HUES48 (cell line): Measurements from ENCODE around the gene WDFY4.

Experiments
- H3K27ac ChIP-seq: one replicate; pipeline ENCODE4 v1.7.0; 2013; ENCODE audit warnings: low read depth, low read length, inconsistent platforms
- H3K27me3 ChIP-seq: 2 replicates; pipeline ENCODE4 v1.6.1; 2013; ENCODE audit warnings: mild to moderate bottlenecking, low read length; ENCODE audit not compliant: control insufficient read depth, insufficient read depth
- H3K36me3 ChIP-seq: 2 replicates; pipeline ENCODE4 v1.6.1; 2013; ENCODE audit warnings: low read length; ENCODE audit not compliant: control insufficient read depth, insufficient read depth
- H3K4me1 ChIP-seq: 2 replicates; pipeline ENCODE4 v1.6.1; 2013; ENCODE audit warnings: mild to moderate bottlenecking, low read length; ENCODE audit not compliant: control insufficient read depth, insufficient read depth
- H3K4me3 ChIP-seq: 2 replicates; pipeline ENCODE4 v1.5.1; 2013; ENCODE audit warnings: mild to moderate bottlenecking, low read depth, low read length
- H3K9ac ChIP-seq: 2 replicates; pipeline ENCODE4 v1.6.1; 2013; ENCODE audit warnings: mild to moderate bottlenecking, low read depth, low read length, moderate library complexity
- H3K9me3 ChIP-seq: 2 replicates; pipeline ENCODE4 v1.6.1; 2013; ENCODE audit warnings: low read length; ENCODE audit not compliant: control insufficient read depth, insufficient read depth

Gene WDFY4

DNA sequence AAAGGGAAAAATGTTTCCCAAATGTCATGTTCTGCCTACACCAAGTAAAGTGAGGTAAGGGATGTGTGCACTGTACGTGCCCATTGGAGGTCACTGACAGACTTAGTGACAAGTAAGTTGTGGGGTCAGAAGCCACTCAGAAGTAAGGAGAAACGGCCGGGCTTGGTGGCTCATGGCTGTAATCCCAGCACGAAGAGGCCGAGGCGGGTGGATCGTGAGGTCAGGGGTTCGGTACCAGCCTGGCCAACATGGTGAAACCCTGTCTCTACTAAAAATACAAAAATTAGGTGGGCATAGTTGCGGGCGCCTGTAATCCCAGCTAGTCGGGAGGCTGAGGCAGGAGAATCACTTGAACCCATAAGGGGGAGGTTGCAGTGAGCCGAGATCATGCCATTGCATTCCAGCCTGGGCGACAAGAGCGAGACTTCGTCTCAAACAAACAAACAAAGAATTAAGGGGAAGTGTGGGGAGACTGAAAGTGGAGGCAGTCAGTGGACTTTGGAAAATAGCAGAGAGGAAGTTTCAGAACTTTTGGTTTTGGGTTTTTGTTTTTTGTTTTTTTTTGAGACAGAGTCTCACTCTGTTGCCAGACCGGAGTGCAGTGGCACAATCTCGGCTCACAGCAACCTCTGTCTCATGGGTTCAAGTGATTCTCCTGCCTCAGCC is 114.8 kb downstream of the WDFY4 start:
- Histone ChIP-seq H3K4me3 (no peak overlapping the region), H3K4me1 (no peaks in the 10 kb centered on the region), H3K27ac (no peak overlapping the region), H3K36me3 (no peaks in the 10 kb centered on the region), H3K9me3 (no peaks in the 10 kb centered on the region), H3K27me3 (no peaks in the 10 kb centered on the region), H3K9ac (no peak overlapping the region)

DNA sequence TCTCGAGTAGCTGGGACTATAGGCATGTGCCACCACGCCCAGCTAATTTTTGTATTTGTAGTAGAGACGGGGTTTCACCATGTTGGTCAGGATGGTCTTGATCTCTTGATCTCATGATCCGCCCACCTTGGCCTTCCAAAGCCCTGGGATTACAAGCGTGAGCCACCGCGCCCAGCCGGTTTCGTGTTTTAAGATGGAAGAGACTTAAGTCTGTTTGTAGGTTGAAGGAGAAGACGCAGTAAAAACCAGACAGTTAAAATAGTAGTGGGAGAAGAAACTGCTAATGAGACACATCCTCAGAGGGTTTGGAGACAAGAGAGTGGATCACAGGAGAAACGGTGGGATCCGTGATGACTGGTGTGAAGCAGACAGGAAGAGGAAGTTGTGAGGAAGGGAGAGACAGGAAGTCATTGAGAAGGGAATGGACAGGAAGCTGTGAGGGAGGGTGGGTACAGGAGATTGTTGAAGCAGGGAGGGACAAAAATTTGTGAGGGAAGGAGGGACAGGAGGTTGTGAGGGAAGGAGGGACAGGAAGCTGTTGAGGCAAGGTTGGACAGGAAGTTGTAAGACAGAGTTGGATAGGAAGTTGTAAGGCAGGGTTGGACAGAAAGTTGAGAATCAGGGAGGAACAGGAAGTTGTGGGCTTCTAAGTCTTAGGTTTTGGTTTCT is 115.5 kb downstream of the WDFY4 start:
- Histone ChIP-seq H3K4me3 (no peak overlapping the region), H3K27ac (no peak overlapping the region), H3K4me1 (no peaks in the 10 kb centered on the region), H3K9me3 (no peaks in the 10 kb centered on the region), H3K27me3 (no peaks in the 10 kb centered on the region), H3K9ac (no peak overlapping the region), H3K36me3 (no peaks in the 10 kb centered on the region)

DNA sequence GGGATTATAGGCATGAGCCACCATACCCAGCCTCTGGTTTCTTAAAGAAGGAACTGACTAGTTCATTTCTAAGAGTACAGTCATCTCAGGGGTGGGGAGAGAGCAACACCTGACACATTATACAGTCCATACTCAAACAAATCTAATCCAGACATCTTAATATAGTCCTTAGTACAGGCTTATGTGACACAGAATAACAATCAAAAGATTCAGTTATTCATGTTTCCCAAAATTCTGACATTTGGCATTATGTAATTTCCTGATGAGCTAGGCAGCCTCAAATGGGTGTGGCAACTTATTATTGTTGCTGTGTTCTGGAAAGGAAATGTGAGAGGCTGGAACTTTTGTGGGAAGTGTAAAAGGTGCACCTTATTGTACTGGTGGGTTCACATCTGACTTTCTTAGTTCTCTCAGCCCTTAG is 116.3 kb downstream of the WDFY4 start:
- H3K36me3 ChIP-seq: no peaks in the 10 kb centered on the region
- no peak overlapping the region for H3K4me3 ChIP-seq
- H3K27me3 ChIP-seq: peaks cover 2% of the 10 kb centered on the region; the same call in 1 of the 2 replicates
- H3K9ac ChIP-seq: no peak overlapping the region
- H3K9me3 ChIP-seq: no peaks in the 10 kb centered on the region
- H3K4me1 ChIP-seq: no peaks in the 10 kb centered on the region; the same call in 1 of the 2 replicates
- H3K27ac ChIP-seq: no peak overlapping the region

DNA sequence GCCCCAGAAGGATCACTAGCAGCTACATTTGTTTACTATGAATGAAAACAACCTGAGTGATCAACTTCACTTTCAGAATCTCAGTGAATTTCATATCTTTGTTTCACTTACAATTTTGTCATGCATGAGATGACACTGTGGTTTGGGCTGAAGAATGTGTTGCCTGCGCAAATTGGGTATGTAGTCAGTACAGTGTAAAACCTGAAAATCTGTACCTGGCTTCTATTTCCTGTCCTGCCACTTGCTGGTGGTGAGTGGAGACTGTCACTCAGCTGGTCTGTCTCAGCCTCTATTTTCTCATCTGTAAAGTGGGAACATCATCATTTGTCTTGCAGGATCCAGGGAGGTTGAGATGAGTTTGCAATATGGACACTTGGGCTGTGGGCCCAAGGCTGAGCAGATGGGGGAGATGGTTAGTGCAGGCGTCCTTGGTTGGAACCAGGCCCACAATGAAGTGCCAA is 118.0 kb downstream of the WDFY4 start:
- no peak overlapping the region for H3K4me3 ChIP-seq
- H3K4me1 ChIP-seq: no peaks in the 10 kb centered on the region; the same call in 1 of the 2 replicates
- no peaks in the 10 kb centered on the region for H3K36me3 ChIP-seq
- no peak overlapping the region for H3K27ac ChIP-seq
- peaks cover 2% of the 10 kb centered on the region; the same call in 1 of the 2 replicates for H3K27me3 ChIP-seq
- no peak overlapping the region for H3K9ac ChIP-seq
- H3K9me3 ChIP-seq: no peaks in the 10 kb centered on the region

DNA sequence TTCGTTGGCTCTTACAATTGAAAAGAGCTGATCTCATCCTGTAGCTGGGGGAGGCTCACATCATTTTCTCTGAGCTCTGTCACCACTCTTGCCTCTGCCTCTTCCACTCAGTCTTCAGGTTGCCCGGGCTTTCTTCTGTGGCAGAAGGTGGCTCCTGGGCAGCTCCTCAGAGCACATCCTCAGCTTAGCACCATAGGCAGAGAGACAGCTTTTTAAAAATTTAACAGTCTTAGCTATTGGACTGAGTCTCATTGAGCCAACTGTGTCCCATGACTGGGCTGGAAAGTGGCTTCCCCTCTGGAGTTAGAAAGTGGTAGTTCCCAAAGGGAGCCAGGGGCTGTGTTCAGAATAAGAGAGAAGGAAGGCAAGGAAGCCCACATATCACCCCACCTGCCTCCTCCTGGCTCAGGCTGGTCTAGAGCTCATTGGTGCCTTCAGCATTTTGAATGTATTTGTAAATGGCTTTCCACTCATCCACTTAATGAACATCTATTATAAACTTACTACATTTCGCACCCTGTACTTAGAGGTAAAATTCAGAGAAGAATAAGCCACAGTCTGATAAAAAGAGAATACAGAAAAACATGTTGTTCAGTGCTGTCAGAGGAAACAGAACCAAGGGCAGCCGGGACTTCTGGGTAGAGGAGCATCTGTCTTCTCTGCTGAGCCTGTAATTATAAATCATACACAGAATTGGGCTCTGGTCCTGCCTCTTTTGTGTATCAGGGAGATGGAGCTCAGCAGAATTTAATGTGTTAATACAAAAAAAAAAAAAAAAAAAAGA is 119.3 kb downstream of the WDFY4 start:
- Histone ChIP-seq H3K9me3 (no peaks in the 10 kb centered on the region), H3K4me3 (no peak overlapping the region), H3K36me3 (no peaks in the 10 kb centered on the region), H3K27ac (no peak overlapping the region), H3K27me3 (peaks cover 2% of the 10 kb centered on the region; the same call in 1 of the 2 replicates), H3K4me1 (no peaks in the 10 kb centered on the region; the same call in 1 of the 2 replicates), H3K9ac (no peak overlapping the region)

DNA sequence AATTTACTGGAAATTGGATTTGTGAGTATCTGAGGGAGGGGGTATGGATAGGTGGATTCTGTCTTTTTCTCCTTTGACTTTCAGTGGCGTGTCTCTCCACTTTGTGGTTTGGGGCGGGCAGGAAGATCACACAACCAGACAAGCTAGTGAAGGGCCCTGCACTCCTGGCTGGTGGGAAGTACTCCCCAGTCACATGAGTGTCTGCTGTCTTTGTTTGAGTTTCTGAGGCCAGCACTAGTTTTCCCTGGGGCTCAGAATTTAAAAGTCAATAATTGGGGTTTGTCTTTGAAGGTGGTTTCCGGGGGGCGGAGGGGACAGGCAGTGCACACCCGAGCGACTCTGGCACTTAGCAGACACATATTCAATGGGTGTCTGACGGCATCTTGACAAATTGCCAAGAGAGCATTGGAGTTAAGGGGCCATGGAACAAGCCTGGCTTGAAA is 120.1 kb downstream of the WDFY4 start:
- Histone ChIP-seq H3K4me1 (no peaks in the 10 kb centered on the region; the same call in 1 of the 2 replicates), H3K4me3 (no peak overlapping the region), H3K9me3 (no peaks in the 10 kb centered on the region), H3K36me3 (no peaks in the 10 kb centered on the region), H3K9ac (no peak overlapping the region), H3K27me3 (peaks cover 2% of the 10 kb centered on the region; the same call in 1 of the 2 replicates), H3K27ac (no peak overlapping the region)

DNA sequence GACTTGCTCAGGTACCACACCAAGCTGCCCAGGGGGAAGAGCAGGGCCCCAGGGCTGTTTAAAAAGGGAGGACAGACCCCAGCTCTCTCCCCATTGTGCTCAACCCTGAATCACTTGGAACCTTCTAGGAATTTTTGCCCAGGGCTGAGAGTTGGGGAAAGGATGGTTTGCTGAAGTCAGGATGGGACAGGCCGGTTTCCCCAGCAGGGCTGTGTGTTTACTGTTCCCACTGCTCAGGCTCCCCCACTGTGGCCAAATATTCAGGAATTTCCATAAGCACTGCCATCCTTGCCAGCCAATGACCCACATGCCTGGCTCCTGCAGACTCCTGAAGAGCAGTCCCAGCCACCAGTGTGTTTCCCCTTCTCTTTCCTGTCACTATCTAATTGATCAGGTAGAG is 120.7 kb downstream of the WDFY4 start:
- Histone ChIP-seq H3K9me3 (no peaks in the 10 kb centered on the region), H3K4me3 (no peak overlapping the region), H3K27ac (no peak overlapping the region), H3K27me3 (peaks cover 2% of the 10 kb centered on the region; the same call in 1 of the 2 replicates), H3K36me3 (no peaks in the 10 kb centered on the region), H3K9ac (no peak overlapping the region), H3K4me1 (no peaks in the 10 kb centered on the region; the same call in 1 of the 2 replicates)

DNA sequence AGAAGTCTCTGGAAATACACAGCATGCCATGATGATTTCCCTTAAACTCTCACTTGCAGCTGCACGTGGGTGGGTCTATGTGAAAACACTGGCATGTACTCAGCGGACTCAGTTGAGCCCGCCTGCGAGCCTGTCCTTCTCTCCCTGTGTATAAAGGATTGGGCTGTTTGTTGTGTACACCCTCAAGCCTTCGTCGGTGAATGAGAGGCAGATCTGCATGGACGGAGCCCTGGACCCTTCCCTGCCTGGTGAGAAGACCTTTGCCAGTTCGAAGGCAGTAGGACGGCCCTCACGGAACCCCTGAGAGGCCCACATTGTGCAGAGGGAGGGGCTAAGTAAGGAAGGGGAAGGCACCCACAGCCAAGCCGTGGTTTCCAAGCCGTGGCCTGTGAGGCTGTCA is 121.2 kb downstream of the WDFY4 start:
- no peaks in the 10 kb centered on the region for H3K9me3 ChIP-seq
- H3K9ac ChIP-seq: no peak overlapping the region
- no peak overlapping the region for H3K27ac ChIP-seq
- H3K36me3 ChIP-seq: no peaks in the 10 kb centered on the region
- H3K4me1 ChIP-seq: no peaks in the 10 kb centered on the region; the same call in 1 of the 2 replicates
- H3K4me3 ChIP-seq: no peak overlapping the region
- H3K27me3 ChIP-seq: peaks cover 2% of the 10 kb centered on the region; the same call in 1 of the 2 replicates

DNA sequence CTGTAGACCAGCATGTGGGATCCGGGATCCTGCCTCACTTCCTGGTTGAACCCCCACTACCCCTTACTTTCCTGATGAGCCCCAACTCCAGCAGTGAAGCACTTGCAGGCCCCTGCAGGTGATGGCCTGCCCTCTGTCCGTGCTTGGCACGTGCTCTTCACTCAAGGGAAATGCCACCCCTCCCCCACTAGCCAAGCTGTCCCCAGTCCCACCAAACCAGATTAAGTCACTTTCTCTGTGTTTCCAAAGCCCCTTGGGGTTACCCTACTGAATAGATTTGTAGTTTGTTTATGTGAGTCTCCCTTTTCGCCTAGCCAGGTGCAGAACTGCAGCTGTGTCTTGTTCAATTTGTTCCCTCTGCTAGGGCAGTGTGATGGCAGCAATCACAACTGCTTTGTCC is 121.7 kb downstream of the WDFY4 start:
- peaks cover 2% of the 10 kb centered on the region; the same call in 1 of the 2 replicates for H3K27me3 ChIP-seq
- H3K27ac ChIP-seq: no peak overlapping the region
- H3K4me3 ChIP-seq: no peak overlapping the region
- no peak overlapping the region for H3K9ac ChIP-seq
- H3K36me3 ChIP-seq: no peaks in the 10 kb centered on the region
- no peaks in the 10 kb centered on the region for H3K9me3 ChIP-seq
- no peaks in the 10 kb centered on the region; the same call in 1 of the 2 replicates for H3K4me1 ChIP-seq

DNA sequence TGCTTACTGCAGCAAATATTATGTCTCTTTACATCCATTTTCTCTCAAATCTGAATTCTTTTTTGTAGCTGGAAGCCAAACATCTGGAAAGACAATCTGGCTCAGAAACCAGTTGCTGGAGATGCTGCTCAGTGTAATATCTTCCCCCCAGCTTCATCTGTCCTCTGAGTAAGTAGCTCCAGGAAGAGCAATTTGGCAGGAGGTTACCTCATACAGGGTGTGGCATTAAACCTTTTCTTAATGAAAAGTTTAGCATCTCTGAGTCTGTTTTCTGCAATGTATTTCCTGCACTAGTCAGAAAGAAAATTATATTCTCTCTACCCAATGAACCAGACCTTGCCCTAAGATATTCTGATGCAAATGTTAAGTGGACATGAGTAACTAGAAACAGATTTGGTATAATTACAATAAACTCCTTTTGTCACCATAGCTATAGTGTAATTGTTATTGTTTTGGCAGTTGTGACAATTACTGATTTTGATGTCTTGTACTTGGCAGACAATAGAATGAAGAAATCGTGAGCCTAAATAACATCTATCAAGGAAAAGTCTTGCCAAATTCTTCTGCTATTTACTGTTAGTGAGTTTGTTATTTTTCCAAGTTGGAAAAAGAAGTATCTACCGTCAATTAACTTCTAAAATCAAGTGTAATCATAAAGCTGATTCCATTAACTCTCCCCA is 123.3 kb downstream of the WDFY4 start:
- Histone ChIP-seq H3K27ac (no peak overlapping the region), H3K4me1 (no peaks in the 10 kb centered on the region; the same call in 1 of the 2 replicates), H3K9me3 (no peaks in the 10 kb centered on the region)

More for the DNA sequence above, 123.3 kb downstream of the WDFY4 start:
- Histone ChIP-seq H3K9ac (no peak overlapping the region), H3K27me3 (peaks cover 3% of the 10 kb centered on the region; the same call in 1 of the 2 replicates), H3K4me3 (no peak overlapping the region), H3K36me3 (no peaks in the 10 kb centered on the region)
